PC-3 (cell line): Measurements from ENCODE around the gene SDF2. TPM values are rescaled to one million over a fixed set of nuclear protein-coding genes. Genes with fewer than 3 reads are reported as not detected.

Experiments used
- ATAC-seq: fragments of 200-7000 bp; cut with Tn5 transposase; 2 replicates; pipeline ENCODE4 v1.9.1; 2020; ENCODE audit warnings: mild to moderate bottlenecking, moderate library complexity
- BruUV-seq: library from RNA; stranded (reverse); fragments of 400-500 nt; replicated peaks from 2 replicates; lab custom pipeline; 2021; lab: Mats Ljungman, UMichigan
- CTCF ChIA-PET: fragments of 300-600 bp; sonication (Branson Sonifier 250); formaldehyde crosslinking; loops from one replicate; lab custom pipeline; 2022; ENCODE audit warnings: antibody characterized with exemption; lab: Charles Lee
- POLR2A ChIA-PET: fragments of 300-600 bp; sonication (Branson Sonifier 250); formaldehyde crosslinking; loops from one replicate; lab custom pipeline; 2022; ENCODE audit warnings: antibody characterized with exemption; ENCODE audit not compliant: unreplicated experiment; lab: Charles Lee
- DNase-seq: peaks from one replicate; pipeline ENCODE4 v3.0.0-alpha.2; 2015
- H2AFZ ChIP-seq: fragments of 300-600 bp; sonication (generic); 2 replicates; pipeline ENCODE4 v1.6.0; 2016; ENCODE audit warnings: antibody characterized with exemption, low read length
- H3F3A ChIP-seq: fragments of 300-600 bp; sonication (generic); one replicate; pipeline ENCODE4 v1.6.0; 2017; ENCODE audit warnings: antibody characterized with exemption, low read length, control low read depth, mild to moderate bottlenecking; ENCODE audit not compliant: unreplicated experiment
- H3K27ac ChIP-seq: fragments of 300-600 bp; sonication (generic); 2 replicates; pipeline ENCODE4 v1.5.1; 2016; ENCODE audit warnings: mild to moderate bottlenecking, low read length
- H3K27me3 ChIP-seq: fragments of 300-600 bp; sonication (generic); 2 replicates; pipeline ENCODE4 v1.6.1; 2016; ENCODE audit warnings: low read length, mixed read lengths
- H3K36me3 ChIP-seq: fragments of 300-600 bp; sonication (generic); 2 replicates; pipeline ENCODE4 v1.6.1; 2016; ENCODE audit warnings: low read depth, mixed run types, low read length, mixed read lengths
- H3K4me1 ChIP-seq: fragments of 300-600 bp; sonication (generic); 2 replicates; pipeline ENCODE4 v1.5.1; 2016; ENCODE audit warnings: low read length; ENCODE audit not compliant: insufficient read depth
- H3K4me2 ChIP-seq: fragments of 300-600 bp; sonication (generic); 2 replicates; pipeline ENCODE4 v1.6.0; 2016; ENCODE audit warnings: low read length
- H3K4me3 ChIP-seq: fragments of 300-600 bp; sonication (generic); 2 replicates; pipeline ENCODE4 v1.5.1; 2016; ENCODE audit warnings: mild to moderate bottlenecking, low read length, mixed read lengths
- H3K79me2 ChIP-seq: fragments of 300-600 bp; sonication (generic); 2 replicates; pipeline ENCODE4 v1.6.1; 2017; ENCODE audit warnings: low read length, mixed read lengths
- H3K9ac ChIP-seq: fragments of 300-600 bp; sonication (generic); 2 replicates; pipeline ENCODE4 v1.6.0; 2016; ENCODE audit warnings: mild to moderate bottlenecking, low read length
- H3K9me2 ChIP-seq: fragments of 300-600 bp; sonication (generic); replicated peaks from 2 replicates; pipeline ENCODE4 v1.6.1; 2016; ENCODE audit warnings: mixed run types, low read length, mixed read lengths
- H3K9me3 ChIP-seq: fragments of 300-600 bp; sonication (generic); 2 replicates; pipeline ENCODE4 v1.6.1; 2016; ENCODE audit warnings: low read length, mixed read lengths
- H4K20me1 ChIP-seq: fragments of 300-600 bp; sonication (generic); 2 replicates; pipeline ENCODE4 v1.6.1; 2016; ENCODE audit warnings: low read length, mixed read lengths
- CTCF ChIP-seq: fragments of 300-600 bp; sonication (generic); conservative IDR thresholded peaks from 2 replicates; pipeline ENCODE4 v1.5.1; 2017; ENCODE audit warnings: antibody characterized with exemption, low read depth, mild to moderate bottlenecking, low read length
- EZH2 ChIP-seq: fragments of 300-600 bp; sonication (generic); IDR thresholded peaks from one replicate; pipeline ENCODE4 v1.6.1; 2017; ENCODE audit warnings: antibody characterized with exemption, mild to moderate bottlenecking, low read length; ENCODE audit not compliant: unreplicated experiment
- EZH2phosphoT487 ChIP-seq: fragments of 300-600 bp; sonication (generic); IDR thresholded peaks from 2 replicates; pipeline ENCODE4 v1.6.1; 2018; ENCODE audit warnings: mild to moderate bottlenecking, antibody characterized with exemption, low read length, borderline replicate concordance
- intact Hi-C: fragments of 100-400 bp; cut with micrococcal nuclease; formaldehyde crosslinking; loops from 2 replicates; pipeline ENCODE4 v1.9.0; 2023
- total RNA-seq: library from RNA; depleted of rRNA; stranded (reverse); fragments of >200 nt; gene quantifications from 2 replicates; pipeline ENCODE4 v1.2.3, GENCODE V29; 2014

Gene SDF2
- total RNA-seq, 1 experiment from 2014 or later: 34.0 TPM

- TF ChIP-seq EZH2: no peak
- no peak for TF ChIP-seq EZH2phosphoT487
- no peak for TF ChIP-seq CTCF
- no peak overlapping the region for H2AFZ ChIP-seq
These were observed 44.1 kb upstream of the SDF2 start for GRCh38 chr17:28705728-28706334.

GRCh38 chr17:28705074-28705659 lies 43.5 kb upstream of the SDF2 start:
- Histone ChIP-seq H3K9me2 (no peaks in the 10 kb centered on the region), H3K9me3 (no peaks in the 10 kb centered on the region), H3K27ac (no peak overlapping the region), H3K4me3 (no peak overlapping the region), H2AFZ (no peak overlapping the region), H3K4me1 (no peaks in the 10 kb centered on the region), H3K4me2 (no peak overlapping the region), H3K79me2 (no peaks in the 10 kb centered on the region), H3F3A (no peaks in the 10 kb centered on the region), H3K36me3 (no peaks in the 10 kb centered on the region; the same call in 1 of the 2 replicates), H4K20me1 (no peaks in the 10 kb centered on the region), H3K27me3 (no peaks in the 10 kb centered on the region), H3K9ac (no peak overlapping the region)
- no peak for ATAC-seq
- TF ChIP-seq EZH2phosphoT487 (no peak), CTCF (no peak)
- intact Hi-C loops: no loop called here
- ChIA-PET POLR2A (no interaction called here), CTCF (no interaction called here)
- DNase-seq: no peak
- BruUV-seq: no TSS peak

More at GRCh38 chr17:28705728-28706334, 44.1 kb upstream of the SDF2 start:
- ATAC-seq (no peak), DNase-seq (no peak)
- CTCF ChIA-PET: no interaction called here
- Histone ChIP-seq H3K9me2 (no peaks in the 10 kb centered on the region), H3K36me3 (no peaks in the 10 kb centered on the region), H3F3A (no peaks in the 10 kb centered on the region), H3K4me1 (no peaks in the 10 kb centered on the region; the same call in 1 of the 2 replicates), H3K9ac (no peak overlapping the region), H3K79me2 (no peaks in the 10 kb centered on the region), H4K20me1 (no peaks in the 10 kb centered on the region), H3K27ac (no peak overlapping the region), H3K4me2 (no peak overlapping the region), H3K27me3 (no peaks in the 10 kb centered on the region), H3K9me3 (no peaks in the 10 kb centered on the region), H3K4me3 (no peak overlapping the region)
- no TSS peak for BruUV-seq
- POLR2A ChIA-PET: no interaction called here
- intact Hi-C loops: no loop called here

- Histone ChIP-seq H2AFZ (no peak overlapping the region), H3K27ac (no peak overlapping the region), H3K9ac (no peak overlapping the region), H3K4me3 (no peak overlapping the region), H3K9me3 (no peaks in the 10 kb centered on the region), H3K27me3 (no peaks in the 10 kb centered on the region), H3K4me1 (no peaks in the 10 kb centered on the region), H3K4me2 (no peak overlapping the region), H3K9me2 (no peaks in the 10 kb centered on the region), H4K20me1 (no peaks in the 10 kb centered on the region), H3K79me2 (no peaks in the 10 kb centered on the region), H3F3A (no peaks in the 10 kb centered on the region), H3K36me3 (peaks cover 6% of the 10 kb centered on the region)
- no peak for ATAC-seq
- DNase-seq: no peak
- ChIA-PET POLR2A (no interaction called here), CTCF (no interaction called here)
- intact Hi-C loops: no loop called here
- BruUV-seq: no TSS peak
- no peak for TF ChIP-seq EZH2phosphoT487
- no peak for TF ChIP-seq CTCF
- TF ChIP-seq EZH2: no peak
These were observed 42.6 kb upstream of the SDF2 start for GRCh38 chr17:28704219-28704858.
